ENCODE measurements around the gene RARB.

RARB gene

DNA sequence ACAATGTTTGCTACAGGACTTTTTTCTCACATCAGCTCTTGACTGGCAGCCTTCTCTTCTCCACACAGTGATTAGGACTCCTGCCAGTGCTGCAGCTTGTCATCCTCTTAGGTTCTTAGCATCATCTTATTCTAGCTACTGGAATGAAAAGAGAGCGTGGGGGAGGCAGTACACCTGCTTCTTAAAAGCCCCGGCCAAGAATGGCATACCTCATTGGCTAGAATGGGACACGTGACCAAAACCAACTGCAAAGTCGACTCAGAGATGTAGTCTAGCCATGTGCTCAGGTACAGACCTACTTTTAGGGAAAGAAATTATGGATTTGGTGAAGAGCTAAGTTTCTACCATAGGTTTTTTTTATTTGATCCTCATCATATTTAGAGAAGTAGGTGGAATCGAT lies 44.1 kb downstream of the RARB start:
- no peak for DNase-seq (ENCODE audit: low read depth in 2 of 2)

DNA sequence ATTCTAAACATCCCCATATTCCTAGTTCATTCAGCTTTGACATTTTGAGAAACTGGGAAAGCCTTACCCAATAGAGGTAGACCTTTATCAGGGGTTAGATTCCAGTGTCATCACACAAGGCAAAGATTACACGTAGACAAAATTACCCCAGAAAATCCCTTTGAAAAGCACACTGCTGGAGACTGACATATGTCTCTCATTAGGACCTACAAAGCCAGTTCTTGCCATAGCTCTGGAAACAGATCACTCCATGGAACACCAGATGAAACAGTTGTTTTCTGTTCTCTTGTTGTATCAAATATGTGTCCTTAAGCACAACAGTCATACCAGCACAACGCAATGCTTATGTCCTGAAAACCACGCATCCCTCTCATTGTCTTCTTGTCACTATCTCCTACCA lies 44.7 kb downstream of the RARB start:
- DNase-seq (ENCODE audit: low read depth in 2 of 2), result no peak

DNA sequence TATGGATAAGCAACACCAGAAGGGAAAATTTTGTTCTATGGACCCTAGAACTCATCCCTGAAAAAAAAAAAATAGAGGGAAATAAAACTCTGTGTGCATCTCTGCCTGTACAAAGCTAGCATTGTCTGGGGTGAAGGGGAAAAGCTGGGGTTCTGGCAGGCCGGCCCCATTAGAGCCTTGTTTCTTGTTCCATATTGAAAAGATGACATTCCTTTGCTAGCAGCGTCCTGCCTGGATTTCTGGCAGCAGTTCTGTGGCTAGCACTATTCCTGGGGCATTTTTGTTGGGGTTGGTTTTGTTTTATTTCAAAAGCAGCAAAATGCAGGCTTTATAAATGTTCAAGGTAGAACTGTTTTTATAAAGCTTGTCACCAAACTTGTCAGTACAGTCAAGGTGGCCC lies 45.2 kb downstream of the RARB start:
- DNase-seq (ENCODE audit: low read depth in 2 of 2), result no peak

DNA sequence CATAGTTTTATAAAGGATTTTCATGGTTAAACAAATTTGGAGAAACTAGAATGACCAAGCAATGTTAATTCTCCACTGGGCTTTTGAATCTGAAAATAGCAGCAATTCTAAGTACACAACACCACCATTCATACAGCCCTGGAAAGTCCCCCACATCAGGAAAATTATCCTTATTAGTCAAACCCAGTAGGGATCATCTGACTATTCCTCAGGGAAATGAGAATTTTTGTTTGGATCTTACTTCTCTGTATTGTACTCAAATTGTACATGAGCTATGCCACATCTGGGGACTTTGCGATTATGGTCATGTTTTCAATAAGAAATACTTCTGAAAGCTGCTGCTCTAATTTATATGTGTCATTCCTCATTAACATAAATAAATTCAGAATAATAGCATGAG lies 46.0 kb downstream of the RARB start:
- no peak for DNase-seq (ENCODE audit: low read depth in 2 of 2)

DNA sequence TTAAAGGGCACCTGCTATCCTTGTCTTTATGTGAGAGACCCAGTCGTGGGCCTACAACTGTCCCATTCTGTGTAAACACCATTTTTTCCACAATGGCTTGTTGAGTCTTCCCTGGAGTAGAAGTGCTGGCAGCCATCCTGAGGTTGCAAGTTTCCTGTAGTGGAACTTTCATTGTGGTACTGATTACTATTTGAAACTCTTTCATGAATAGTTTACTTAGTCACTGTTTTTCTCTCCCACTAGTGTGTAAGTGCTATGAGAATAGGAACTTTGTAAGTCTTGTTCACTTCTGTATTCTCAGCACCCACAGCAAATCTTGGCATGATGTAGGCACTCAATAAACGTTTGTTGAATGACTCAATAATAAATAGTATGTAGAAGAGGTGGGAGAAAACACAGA lies 48.6 kb downstream of the RARB start:
- DNase-seq (ENCODE audit: low read depth in 2 of 2), result no peak

DNA sequence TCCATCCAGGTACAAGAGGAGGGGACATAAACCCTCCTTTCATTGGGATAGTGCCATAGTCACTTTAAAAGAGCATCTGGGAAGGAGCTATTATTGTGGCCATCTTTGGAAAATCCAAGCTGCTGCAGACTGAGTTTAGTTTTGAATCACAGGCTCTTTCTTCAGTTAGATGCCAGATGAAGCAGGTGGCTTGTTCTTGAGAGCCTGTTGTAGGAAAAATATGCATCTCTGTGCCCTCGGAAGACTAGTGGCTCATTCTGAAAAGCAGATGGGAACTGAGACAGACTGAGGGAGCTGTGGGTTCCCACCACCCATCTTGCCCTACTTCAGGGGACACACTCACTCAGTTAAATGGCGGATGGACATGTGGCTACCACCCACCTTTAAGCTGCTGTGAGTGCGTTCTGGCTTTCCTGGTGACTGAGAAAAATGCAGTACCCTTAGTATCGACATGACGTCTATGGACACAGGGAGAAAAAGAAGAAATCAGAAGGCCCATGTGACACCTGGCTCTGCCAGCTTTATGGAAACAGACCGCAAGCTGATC lies 50.2 kb downstream of the RARB start:
- no peak for DNase-seq (ENCODE audit: low read depth in 2 of 2)

DNA sequence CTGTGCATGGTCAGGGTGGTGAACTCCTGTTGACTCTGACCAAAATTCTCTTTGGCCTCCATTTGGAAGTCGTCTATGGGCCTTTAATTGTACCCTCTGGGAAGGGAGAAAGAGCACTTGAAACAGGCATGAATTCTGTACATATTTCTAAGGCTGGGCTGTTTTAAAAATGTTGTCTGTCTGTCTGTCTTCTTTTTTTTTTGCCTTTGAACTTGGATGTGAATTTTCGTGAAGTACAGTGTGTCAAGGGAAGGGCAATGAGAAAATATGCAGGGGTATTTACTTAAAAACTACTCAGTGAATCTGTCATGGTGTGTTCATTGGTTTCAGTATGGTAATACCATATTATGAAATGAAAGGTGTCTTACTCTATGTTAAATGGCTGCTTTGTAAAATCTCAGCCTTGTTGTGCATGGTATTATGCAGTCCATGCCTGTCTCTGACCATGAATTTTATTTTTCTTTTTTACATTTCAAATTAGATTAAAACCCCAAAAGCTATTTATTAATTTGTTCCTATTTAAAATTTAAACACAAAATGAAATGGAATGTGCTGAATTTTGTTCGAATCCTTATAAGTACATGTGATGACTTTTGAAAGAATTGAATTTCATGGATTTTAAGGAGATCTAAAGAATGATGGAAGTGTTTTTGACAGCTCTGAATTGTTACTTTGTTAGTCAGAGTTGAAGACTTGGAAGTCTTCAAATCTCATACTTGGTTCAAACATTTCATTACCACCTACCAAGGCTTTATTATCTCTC lies 51.1 kb downstream of the RARB start:
- DNase-seq (ENCODE audit: low read depth in 2 of 2), result no peak

DNA sequence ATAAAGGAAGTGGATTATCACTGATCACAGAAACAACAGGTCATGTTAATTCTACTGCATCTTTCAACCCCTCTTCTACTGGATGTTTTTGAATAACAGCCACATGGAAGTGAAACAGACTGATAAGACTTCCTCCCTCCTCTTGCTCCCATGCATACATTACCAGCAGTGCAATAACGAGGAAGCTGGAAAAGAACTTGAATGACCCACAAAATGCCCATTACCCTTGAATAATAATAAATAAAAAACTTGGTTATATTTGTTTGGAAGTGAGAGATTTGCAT lies 51.6 kb downstream of the RARB start:
- DNase-seq (ENCODE audit: low read depth in 2 of 2), result no peak

DNA sequence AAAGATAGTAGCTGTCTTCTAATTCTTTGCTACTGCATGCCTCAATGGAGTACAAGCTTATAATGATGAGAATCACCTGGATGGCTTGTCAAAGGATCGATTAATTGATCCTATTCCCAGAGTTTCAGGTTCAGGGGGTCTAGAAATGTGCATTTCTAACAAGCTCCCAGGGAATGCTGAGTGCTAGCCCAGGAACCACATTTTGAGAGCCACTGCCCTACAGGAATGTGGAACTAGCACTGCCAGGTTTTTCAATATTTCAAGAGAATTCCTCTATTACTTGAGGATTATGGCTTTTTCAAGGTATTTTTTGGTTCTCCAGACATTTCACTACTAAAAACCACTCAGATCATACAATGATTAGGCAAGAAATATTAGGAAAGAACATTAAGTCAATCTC lies 52.7 kb downstream of the RARB start:
- DNase-seq (ENCODE audit: low read depth in 2 of 2), result no peak

DNA sequence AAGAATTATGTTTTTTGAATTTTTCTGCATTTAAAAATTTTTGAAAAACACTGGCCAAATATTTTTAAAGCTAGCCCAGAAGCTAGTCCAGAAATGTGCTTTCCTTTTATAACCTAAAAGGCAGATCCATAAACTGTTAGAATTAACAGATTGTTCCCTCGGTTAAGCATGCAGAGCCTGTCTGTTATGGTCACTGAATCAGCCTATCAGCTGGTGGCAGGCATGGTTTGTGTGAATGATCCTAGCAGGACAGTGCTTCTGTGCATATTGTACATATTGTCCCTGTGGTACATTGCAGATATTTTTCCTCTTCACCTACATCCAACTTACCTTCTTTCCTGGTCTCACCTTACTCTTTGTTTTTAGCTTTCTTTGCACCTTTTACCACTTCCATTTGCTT lies 53.3 kb downstream of the RARB start:
- DNase-seq (ENCODE audit: low read depth in 2 of 2), result no peak

DNA sequence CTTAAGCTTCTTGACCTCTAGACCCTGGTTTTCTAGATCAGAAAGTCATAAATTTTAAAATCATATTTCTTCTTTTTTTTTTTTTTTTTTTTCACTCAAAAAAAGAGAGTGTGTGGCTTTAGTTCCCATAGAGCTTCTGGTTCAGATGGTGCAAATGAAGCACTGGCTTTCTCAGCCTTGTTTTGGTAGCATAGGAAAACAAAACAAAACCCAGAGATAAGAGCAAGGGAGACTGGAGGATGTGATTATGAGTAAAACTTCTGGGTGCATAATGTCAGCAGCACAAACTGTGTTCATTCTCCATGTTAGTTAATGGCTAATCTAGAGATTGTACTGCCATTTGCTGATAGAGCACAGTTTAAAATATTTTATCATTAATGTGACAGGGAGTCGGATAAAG lies 55.4 kb downstream of the RARB start:
- no peak for DNase-seq (ENCODE audit: low read depth in 2 of 2)

DNA sequence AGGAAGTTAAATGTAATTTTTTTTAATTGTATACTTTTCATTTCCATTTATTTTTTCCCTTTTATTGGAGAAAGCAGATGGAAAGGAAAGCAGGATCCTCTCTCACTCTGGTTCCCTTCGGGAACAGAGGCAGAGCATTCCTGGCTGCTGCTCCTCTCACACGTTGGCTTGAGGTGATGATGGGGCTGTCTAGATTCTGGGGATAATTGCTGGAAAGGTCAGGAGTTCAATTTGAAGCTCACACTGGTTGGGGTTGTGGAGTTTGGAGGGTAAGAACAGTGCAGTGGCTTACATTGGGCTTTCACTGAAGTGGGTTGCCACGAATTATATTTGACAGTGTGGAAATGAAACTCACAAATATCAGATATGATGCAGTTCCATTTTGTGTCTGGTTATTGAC lies 57.6 kb downstream of the RARB start:
- no peak for DNase-seq (ENCODE audit: low read depth in 2 of 2)

DNA sequence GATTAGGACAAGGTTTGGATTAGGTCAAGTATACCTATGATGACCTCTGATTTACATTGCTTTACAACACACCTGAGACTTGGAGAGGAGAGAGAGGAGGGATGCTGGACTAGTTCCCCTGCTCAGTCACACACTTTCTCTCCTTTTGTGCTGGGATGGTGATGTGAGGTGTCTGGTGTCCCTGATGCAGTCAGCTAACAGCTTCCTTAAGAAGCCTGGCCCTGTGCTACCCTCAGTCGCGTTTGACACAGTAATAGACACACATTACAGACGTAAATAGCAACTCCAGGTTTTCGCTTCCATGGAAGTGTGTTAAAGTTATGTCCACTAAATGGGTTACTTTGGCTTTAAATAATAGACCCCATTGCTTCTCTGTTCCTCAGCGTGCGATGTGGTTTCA lies 58.9 kb downstream of the RARB start:
- DNase-seq (ENCODE audit: low read depth in 2 of 2), result no peak

DNA sequence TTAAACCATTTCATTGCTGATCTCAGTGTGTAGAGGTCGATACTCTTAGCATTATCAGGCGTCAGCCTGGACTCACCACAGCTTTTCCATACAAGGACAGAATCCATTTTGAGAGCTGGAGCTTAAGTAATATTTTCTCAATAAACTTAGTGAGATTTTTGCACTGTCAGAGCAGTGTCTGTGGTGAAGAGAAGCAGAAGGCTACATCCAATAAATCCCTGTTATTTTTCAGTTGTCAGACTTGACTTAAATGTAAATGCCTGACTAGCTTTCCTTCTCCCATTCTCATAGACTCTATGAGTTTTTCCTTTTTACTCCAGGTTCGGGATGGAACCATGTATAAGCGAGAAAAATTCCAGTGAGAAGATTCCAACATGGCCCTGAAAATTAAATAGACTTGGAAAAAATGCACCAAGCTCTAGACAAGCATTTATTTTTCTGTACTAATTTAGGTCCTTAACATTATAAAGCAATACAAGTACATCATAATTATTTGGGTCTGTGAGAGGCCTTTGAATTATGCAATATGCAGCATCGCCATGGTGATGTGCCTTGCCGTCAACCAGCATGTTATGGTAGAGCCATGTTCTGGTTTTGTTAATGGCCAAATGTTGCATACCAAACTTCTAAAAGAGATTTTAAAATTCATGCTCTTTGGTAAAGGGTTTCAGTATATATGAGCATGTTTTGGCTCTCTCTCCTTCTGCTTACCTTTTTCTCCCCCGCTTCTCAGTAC lies 62.0 kb downstream of the RARB start:
- DNase-seq (ENCODE audit: low read depth in 2 of 2), result no peak

DNA sequence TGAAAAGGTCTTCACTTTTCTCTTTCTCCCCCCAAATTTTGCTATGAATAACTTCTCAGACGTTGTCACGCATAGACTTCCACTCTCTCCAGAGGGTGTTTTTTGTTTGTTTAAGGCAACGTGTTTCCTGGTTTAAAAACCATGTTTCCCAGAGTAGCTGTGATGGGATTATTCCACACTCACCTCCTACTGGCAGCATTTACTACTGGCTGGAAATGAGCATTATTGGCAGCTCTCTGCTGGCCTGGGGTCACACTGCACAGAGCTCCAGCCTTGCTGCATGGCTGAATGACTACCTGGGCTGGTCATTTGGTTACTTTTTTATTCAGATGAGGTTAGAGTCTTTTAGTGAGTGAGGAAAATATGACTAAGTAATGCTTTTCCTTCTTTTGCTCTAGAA lies 65.2 kb downstream of the RARB start:
- DNase-seq (ENCODE audit: low read depth in 2 of 2), result no peak

DNA sequence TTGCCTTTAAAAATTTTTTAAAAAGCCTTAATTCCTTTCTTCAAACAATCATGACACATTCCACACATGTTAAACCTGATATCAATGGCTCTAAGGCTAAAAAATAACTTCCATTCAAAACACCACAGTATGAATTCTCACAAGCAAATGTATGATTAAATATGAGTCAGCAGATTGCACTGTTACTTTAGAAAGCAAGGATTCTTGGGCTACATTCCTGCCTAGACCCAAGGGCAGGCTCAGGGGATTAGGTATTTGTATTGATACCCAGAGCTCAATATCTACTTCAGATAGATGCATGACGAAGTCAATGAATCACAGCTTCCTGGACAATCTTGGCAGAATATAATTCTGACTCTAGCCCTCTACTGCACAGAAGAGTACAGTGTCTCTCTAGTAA lies 65.7 kb downstream of the RARB start:
- DNase-seq (ENCODE audit: low read depth in 2 of 2), result no peak

DNA sequence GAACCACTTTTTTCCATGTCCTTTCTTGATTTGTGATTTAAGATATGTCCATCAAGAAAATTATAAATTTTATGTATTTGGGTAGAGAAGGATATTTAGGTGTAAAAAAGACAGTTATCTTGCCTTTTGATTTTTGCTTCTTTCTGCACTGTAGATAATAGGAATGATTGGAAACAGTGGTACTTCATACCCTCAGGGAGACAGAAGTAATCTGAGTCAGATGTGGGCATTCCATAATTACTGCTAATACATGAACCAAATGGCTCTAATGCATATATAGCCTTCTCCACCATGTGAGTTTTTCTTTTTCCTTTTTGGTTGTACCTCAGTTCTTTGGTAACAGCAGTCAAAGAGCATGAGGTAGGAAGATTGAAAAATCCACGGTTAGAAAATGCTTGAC lies 67.2 kb downstream of the RARB start:
- DNase-seq (ENCODE audit: low read depth in 2 of 2), result no peak

DNA sequence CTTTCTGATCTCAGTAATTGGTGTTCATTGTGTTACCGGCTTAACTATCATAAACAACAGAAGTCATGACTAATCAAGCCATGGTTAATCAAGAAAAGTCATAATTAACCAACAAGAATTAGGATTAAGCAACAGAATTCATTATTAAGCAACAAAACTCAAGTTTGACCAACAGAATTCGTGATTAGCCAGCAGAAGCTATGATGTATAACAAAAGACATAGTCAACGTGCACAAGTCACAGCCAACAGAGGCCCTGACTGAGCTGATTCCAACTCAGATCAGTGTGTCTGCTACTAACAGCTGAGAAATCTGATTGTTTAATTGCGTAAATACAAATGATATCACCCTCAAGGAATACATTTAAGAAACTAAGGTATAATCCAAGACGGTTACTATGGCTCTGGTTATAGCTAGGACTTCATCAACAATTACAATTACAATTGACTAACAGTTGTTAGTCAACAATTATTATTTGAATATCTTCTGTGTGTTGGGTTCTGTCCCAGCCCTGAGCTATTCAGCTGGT lies 67.7 kb downstream of the RARB start:
- DNase-seq (ENCODE audit: low read depth in 2 of 2), result no peak

DNA sequence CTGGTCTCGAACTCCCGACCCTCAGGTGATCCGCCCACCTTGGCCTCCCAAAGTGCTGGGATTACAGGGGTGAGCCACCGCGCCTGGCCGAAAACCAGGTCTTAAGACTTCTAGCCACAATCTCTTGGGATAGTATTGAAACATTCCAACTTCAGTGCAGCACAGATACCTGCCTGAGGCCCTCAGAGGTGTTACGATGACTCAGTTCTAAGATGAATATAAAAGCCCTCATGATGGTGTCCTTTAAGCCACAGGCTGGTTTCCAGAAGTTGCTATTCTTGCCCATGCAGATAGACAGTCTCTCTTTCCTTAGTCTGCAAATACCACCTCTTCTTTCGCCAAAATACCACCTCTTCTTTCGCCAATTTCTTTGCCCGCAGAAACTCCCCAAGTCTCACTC lies 69.0 kb downstream of the RARB start:
- DNase-seq (ENCODE audit: low read depth in 2 of 2), result no peak

DNA sequence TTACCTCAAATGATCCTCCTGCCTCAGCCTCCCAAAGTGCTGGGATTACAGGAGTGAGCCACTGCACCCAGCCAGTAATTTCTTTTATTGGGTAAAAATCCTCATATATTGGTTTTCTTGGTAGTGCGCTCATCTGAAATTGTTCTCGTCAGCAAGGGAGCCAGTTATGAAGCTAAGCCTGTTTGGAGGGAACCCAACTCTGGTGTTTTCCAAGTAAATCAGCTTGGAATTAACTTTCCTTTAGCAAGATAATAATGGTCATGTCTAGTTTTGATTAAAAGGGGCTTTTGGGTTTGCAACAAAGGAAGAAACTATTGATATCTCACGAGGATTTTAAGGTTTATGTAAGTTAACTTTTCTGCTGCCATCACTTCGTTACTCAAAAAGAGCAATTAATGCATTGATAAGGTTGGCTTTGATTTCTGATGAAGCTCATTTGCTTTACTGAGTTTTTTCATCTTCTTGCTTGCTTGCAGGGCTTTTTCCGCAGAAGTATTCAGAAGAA lies 72.7 kb downstream of the RARB start:
- no peak for DNase-seq (ENCODE audit: low read depth in 2 of 2)

DNA sequence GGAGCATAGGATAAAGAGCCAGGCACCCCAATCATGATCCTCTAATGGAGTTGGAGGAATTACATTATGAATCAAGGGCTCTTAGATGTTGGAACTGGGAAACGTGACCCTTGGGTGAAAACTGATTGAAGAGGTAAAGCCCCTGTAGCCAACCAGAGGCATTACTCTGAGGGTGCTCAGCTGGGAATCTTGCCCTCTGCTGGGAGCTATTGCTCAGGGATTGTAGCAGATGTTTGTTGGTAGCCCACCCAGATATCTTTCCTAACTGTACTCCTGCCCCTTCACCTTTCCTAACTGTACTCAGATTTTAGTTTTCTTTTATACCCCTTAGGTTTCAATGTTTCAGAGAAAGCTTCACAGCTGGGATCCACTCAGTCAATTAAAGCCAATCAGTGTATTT lies 74.2 kb downstream of the RARB start:
- DNase-seq (ENCODE audit: low read depth in 2 of 2), result no peak

DNA sequence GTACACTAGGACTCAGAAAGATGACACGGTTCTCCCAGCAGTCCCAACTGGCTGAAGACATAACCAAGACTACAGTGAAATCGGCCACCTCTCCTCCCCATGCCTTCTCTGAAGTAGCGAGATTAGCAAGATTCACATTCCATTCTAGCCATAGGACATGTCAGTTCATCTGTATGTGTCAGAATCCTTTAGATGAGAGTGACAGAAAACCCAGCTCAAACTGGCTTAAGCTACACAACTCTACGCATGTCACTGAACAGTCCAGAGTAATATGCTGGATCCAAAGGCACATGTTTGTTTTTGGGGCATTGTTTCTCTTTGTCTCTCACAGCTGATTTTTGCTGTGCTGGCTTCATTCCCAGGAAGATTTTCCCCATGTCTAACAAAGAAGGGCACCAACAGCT lies 75.8 kb downstream of the RARB start:
- DNase-seq (ENCODE audit: low read depth in 2 of 2), result no peak

DNA sequence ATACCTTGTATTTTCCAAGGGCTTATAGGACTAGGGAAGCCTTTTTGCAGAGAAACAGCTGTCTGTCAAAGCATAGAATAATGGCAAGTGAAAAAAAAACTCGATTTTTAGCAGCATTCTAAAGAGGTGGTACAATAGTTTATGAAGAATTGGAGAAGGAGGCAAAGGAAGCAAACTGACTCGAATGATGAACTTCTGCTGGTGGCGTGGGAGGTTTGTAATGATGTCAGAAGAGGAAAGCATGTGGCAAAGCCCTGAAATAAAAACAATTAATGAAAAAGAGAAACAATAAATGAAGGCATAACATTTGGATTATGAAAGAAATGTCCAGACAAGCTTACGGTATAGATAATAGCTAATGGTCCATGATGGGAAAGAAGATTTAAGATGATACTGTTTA lies 77.5 kb downstream of the RARB start:
- no peak for DNase-seq (ENCODE audit: low read depth in 2 of 2)

Measured in stimulated activated CD8-positive, alpha-beta memory T cell treated with anti-CD3 and anti-CD28 coated beads, Interleukin-2, amount 100 ng/mL, for 48 hours (primary cell).